NCI-H1694 (cell line): ENCODE data around the gene FGD4.
A peak's percentile ranks its signal among the peaks of the same experiment; 100 is the strongest.

ENCODE experiments used
- DNase-seq: peaks from one replicate; lab custom pipeline; 2025; lab: John Stamatoyannopoulos, UW

The FGD4 gene

DNA sequence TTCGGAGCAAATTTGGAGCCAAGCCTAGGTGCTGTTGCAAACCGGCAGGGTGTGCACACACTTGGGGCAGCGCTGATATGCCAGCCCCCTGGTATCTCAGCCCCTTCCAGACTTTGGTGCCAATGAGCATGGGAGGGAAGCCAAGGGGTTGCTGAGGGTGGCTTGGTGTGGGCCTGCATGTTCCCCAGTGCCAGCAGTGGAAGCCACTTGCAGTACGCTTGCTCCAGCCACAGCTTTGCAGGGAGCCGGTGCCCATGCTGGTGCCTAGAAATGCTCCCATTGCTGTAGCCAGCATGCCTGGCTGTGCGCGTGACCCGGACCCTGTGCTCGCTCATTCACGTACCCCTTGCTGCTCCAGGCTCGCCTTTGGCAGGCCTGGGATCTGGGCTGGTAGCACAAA is 212.6 kb downstream of the FGD4 start:
- DNase-seq: no peak

DNA sequence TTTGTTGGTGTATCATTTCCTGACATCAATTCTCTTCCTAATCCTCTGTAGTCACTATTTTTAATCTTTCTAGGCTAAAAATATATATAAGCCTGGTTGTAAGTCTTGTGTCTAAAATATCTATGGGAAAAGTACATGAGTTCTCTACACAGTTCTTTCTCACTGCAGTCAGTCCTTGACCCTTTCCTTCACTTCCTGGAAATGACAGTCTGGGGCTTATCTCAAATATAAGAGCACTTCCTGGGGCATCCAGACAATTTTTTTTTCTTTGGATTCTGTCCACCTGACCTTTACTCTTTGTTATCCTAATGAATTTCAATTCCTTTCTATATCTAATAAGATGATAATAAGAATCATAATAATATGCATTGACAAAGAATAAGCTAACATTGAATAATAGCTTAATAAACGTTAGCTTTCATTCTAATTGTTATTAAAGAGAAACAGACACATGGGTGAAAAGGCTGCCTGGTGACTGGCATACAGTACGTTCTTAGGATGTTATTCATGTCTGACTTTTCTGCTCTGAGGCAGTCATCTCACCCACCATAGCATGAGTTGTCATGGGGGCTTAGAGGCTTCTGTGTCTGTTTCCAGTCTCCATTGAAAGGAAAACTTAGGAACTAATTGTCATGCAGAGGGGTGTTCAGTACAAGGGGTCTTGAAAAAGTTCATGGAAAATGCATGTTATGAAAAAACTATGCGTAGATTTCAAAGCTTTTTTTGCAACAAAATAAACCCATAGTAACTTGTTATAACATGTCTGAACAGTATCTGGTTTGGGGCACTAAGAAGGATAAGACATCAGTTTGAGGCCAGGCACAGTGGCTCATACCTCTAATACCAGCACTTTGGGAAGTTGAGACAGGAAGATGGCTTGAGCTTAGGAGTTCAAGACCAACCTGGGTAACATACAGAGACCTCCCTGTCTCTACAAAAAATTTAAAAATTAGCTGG is 213.6 kb downstream of the FGD4 start:
- DNase-seq: no peak

DNA sequence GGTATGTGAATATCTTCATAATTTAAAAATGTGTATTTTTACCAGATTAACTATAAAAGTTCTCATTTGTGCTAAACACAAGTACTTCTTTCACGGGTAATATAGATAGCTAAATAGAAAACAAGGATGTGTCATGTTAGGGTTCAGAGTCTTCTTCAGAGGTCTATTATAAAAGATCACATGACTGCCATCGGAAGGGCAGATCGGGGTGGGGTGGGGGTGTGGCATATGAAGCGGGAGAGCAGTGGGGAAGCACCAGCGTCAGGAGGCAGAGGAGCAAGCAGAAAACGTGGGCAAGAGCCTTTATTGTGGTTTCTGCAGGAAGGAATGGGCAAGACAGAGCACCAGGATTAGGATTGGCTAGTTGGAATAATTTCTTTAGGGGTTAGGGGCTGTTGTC is 216.1 kb downstream of the FGD4 start:
- DNase-seq: no peak

DNA sequence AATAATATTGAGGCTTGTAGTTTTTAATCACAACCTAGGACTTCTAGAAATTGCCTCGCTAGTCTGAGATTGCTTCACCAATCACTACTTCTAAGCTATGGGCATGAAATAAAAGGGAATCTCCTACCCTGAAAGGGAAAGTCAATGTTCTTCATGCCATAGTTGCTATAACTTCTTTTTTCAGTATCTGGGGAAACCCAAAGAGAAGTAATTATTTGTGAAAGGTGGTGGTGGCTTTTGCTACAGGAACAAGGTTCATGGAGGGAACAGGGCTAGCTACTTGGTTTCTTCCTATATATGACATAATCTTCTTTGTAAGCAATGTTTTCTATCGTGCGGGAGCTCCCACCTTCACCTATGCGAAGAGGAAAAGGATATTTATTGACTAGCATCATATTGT is 218.2 kb downstream of the FGD4 start:
- DNase-seq: no peak

DNA sequence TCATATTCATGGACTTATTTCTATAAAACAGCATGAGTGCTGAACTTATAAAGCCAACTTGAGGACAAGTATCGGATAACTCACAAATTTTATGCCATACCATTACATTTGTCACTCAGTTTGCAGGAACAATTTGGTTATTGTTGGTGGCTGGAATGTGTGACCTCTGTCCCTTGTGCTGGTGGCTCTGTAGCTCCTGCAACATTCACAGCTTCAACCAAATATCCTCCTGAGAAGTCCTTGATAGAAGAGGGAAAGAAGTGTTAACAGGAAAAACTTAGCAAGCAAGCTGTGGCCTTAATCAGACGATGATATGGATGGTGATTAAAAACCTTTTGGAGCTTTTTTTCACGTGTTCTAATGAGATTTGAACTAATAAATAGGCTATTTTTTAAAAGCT is 218.8 kb downstream of the FGD4 start:
- DNase-seq: no peak

DNA sequence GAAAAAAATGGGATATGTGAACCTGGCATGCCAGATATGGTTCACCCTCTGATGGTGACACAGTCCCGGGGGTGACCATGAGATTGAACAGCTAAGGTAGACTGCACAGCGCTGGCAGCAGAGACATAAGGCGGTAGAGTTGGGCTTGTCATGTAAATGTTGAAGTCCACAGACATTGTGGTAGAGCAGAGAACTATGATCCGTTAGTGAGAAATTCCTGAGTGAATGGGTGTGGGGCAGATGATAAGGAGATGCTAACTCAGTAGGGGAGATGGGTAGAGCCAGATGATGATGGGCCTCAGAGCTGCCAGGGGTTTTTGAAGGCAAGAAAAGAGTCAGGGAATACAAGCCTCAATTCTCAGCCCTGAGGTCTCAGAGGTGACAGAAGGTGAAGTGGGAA is 228.6 kb downstream of the FGD4 start:
- no peak for DNase-seq

DNA sequence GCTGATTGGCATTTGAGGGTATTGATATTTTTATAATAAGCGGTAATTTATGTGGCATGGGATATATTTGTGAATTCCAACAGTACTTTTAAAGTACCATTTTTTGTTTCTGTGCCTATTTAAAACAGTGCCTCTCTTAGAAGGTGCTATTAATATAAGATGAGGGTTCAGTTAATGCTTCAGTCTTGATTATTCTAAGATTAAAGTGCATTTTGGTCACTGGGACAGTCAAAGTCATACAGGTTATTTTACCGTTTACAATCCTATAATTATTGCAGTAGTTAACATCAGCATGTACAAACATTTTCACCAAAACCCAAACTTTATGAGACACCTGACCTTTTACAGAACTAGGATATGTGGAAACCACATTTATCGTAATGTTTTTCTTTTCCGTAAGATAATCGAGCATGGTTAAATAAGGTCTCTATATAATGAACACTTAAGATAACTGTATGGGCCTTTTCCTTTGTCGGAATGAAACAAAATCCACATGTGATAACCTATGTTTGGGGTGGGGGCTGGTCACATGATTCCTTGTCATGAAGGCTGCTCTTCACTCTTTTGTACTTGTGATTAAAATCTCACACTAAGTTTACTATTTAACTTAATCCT is 242.0 kb downstream of the FGD4 start:
- no peak for DNase-seq

DNA sequence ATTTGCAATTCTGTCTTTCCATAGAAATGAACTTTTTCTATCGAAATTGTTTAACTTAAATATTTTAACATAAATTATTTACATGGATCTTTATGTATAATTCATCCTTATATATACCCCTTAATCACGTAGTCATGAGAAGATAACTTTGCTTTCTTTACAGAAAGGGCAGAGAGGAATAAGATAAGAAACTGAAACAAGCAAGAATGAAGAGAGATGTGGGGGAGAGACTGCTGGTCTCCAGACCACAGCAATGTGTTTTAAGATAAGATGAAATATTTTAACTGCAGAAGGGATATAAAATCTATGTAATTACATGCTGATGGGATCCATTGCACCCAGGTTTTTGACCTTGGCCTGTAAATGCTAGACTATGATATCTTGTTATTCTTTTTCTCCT is 245.1 kb downstream of the FGD4 start:
- no peak for DNase-seq

DNA sequence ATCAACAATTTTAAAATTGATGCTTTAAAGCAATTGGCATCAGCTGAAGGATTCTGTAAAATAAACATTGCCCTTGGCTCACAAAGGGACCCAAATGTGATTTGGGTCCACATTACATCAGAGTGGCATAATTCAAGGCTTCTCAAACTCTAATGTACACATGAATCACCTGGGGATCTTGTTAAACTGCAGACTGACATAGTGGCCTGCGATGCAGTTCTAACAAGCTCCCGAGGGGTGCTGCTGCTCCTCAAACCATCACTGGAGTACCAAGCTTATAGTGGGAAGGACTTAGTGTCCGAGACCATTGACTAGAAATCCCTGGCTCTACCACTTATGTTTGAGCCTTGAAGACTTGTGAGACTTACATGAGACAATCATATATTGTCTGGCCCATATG is 247.9 kb downstream of the FGD4 start:
- DNase-seq: no peak

DNA sequence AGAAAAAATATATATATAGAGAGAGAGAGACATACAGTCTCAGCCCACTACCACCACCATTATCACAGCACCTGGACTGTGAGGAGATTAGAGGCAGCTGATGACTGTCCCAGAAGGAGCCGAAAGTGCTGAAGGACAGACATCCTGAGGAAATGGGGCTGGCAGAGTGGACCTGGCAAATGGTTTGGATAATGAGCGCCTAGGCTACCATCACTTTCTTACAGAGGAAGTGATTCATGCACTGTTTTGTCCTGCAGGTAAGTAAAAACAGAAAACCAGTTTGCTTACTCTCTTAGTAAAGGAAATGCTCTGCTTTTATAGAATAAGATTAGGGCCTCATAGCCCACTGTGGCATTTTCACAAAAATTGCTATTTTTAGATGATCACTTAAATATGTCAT is 251.2 kb downstream of the FGD4 start:
- no peak for DNase-seq

DNA sequence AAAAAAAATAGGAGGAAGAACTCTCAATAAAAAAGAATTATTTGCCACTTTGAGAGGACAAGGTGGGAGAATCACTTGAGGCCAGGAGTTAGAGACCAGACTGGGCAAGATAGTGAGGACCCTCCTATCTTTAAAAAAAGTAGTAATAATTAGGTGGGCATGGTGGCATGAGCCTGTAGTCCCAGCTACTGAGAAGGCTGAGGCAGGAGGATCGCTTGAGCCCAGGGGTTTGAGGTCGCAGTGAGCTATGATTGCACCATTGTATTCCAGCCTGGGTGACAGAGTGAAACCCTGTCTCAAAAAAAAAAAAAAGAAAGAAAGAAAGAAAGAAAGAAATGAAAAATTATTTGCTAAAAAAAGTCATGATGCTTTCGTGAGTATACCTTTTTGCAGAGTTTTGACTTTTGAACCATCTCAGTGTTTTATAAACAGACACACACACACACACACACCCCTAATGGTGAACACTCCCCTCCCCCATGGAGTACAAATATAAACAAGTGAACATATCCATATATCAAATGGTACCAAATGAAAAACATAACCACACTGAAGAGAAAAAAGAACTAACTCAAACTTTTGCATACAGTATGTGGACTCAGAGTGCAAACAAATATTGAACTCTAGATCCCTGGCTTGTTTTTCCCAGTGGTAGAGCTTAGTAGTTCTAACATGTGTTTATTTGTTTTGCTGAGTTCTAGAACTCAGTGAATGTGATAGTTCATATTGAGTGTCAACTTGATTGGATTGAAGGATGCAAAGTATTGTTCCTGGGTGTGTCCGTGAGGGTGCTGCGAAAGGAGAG is 252.0 kb downstream of the FGD4 start:
- DNase-seq: no peak

DNA sequence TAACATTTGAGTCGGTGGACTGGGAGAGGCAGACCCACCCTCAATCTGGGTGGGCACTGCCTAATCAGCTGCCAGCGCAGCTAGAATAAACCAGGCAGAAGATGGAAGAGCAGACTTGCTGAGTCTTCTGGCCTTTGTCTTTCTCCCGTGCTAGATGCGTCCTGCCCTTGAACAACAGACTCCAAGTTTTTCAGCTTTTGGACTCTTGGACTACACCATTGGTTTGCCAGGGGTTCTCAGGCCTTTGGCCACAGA is 252.5 kb downstream of the FGD4 start:
- DNase-seq: no peak

DNA sequence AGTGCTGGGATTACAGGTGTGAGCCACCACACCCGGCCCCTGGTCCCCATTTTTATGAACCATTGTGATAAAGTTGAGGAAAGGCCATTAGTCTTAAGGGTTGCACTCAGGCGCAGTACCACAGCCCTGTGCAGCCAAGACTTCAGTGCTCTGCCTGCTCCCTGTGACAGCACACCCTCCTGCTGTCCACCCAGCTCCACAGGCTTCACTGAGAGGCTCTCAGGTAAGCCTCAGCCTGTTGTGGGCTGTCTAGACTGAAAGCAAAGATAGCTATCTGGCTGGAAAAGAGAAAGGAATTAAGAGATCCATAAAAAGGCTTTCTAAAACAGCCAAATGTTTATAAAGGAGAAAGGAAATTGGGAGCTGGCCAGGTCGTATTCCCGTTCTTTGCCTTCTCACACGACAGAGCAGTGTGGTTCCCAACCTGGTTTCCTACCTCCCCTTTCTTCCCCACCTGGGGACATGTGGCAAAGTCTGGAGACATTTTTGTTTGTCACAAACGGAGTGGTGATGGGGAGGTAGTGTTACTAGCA is 260.6 kb downstream of the FGD4 start:
- no peak for DNase-seq

DNA sequence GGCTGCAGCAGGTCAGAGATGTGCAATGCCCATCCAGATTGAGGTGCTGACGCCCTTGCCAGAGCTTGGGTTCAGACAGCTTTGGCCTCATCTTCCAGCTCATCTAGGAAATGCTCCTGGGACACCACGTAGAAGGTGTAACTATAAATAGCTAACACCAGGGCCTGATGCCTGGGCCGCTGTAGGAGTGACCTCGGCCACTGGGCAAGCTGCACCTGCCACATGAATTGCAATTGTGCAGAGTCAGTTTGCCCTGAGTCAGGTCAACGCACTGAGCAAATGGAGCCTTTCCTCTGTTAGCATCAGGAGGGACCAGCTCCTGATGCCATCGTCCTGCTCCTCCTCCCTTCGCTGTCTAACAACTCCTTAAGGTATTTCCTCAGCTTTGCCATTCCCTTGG is 262.3 kb downstream of the FGD4 start:
- DNase-seq: no peak

DNA sequence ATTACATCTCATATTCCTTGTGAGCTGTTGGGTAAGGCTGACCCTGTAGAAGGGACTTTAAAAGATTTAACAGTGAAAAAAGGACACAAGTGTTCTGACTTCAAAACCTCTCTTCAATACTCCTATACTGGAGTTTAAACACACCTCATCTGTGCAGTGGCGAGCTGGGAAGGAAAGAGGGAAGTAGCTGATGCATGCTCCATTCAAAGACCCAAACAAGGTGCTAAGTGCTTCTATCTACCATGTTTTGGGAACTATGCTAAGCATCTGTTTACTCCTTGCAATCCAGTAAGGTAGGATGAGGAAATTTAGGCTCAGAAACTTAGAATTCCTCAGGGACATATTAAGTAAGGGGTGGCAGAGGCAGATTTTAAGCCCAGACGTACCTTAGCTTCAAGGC is 263.3 kb downstream of the FGD4 start:
- no peak for DNase-seq

DNA sequence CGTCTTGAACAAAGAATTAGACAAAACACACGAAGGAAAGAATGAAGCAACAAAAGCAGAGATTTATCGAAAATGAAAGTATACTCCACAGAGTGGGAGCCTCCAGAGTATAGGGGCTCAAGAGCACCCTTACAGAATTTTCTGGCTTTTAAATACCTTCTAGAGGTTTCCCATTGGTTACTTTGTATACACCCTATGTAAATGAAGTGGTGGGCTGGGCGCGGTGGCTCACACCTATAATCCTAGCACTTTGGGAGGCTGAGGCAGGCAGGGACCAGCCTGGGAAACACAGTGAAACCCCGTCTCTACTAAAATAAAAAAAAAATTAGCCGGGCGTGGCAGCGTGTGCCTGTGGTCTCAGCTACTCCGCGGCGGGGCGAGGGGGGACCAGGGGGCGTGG is 266.7 kb downstream of the FGD4 start:
- no peak for DNase-seq

DNA sequence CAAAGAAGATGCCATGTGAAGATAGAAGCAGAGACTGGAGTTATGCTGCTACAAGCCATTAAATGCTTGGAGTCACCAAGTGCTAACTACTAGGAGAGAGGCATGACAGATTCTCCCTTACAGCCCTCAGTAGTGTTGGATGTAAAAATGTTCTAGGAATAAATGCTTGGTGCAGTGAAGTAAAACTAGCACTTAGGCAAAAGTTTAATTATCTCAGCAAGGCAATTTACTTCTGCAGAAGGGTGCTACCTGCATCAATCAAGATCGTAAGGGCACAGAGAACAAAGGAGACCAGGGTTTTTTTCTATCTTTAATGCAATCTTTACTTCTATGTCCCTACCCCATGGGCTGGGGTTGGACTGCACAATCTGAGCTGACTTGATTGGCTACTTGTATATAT is 270.2 kb downstream of the FGD4 start:
- DNase-seq: no peak

DNA sequence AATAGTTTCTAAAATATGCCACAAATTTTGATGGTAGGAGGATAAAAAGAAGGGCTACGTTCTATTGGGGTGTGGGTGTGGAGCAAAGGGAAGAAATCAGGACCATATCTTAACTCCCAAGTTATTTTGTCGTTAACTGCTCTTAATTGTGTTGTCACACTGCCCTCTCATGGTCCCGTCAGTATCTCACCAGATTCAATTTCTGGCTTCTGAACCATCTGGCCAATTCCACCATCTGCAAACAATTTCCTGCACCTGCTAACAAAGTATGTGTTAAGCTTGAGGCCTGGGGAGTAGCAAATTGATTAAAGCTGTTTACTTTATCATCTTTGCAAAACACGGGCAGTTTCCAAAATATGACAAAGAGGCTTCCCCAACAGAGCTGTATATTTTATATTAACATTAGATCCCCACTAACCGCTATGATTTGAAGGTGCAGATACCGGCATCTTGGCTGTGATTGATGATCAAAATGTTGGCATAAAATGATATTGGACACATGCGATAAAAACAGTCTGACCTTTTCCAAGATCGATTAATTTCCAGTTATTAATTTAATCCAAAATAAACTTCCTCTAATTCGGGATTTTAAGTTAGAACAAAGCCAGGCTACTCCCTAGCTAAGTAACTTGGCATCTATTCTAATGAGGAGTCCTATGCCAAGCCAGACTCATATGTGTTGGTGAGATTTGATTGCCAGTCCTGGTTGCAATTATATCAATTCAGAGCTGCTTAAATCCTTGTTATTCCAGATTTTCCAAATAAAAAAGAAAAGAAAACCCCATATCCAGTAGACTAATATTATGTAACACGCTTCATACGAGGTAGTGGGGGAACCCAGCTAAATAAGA is 272.8 kb downstream of the FGD4 start:
- DNase-seq: peak; percentile 95

DNA sequence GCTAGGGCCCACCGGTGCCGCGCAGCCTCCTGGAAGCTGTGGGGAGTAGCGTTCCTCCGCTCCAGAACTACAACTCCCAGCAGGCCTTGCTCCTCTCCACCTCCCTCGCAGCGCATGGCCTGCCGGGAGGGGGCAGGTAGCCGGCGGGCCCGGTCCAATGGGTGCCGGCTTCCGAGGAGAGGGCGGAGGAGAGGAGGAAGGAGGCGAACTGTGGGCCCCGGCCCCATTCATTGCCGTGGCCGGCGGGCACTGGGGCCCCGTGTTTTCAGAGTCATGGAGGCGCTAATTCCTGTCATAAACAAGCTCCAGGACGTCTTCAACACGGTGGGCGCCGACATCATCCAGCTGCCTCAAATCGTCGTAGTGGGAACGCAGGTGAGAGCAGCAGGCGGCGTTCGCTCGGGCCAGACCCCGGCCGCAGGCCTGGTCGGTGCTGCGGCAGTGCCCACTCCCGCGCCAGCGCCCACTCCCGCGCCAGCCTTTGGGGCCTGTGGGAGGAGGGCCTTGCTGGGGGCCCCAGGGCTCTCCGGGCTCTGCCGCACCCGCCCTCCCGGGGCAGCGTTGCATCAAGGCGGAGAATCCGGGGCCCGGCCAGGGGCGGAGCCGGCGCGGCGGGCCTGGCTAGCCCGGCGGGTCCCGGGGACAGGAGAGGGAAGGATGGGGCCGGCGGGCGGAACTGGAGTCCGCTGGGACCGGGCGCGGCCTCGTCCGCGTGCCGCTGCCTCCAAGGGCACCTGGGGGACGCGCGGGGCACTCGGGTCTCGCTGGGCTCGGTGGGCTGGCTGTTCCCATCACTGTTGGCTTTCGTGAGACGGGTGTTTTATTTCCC is 279.9 kb downstream of the FGD4 start, which contains the start of gene DNM1L:
DNM1L (plus strand) TSS at position 211 of the 829 bp plus-strand sequence; CDS start at position 274, 63 bp downstream.
- DNase-seq: peak; percentile 98

DNA sequence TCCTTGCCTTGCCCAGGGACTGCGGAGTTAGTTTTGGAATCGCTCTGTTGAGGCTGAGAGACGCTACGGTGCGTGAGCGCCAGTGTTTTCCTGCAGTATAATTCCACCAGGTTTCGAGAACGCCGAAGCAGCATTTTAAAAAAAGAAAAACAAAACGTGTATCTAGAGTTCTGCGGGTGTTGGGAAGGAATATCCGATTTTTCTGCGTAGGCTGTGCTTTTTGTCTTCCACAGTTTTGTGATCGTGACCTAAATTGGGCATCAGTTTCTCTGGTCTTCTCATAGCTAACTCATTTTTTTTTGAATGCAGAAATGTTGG is 280.5 kb downstream of the FGD4 start:
- no peak for DNase-seq

DNA sequence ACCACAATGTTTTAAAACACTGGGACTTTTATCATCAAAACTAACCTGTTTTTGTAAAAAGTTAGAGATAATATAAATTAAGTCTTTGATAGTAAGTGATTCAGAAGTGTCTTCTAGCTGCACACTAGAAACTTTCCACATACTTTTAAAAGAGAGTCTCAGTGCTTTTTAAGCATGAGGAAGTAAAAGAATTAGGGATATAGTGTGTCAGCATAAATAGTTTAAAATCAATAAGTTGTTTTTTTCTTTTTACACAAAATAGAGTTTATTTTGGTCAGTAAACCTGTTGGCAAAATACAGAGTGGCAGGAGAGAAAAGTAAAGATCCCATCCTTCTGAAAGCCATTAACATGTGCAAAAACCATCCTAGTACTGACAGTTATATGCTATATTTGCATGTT is 281.4 kb downstream of the FGD4 start:
- no peak for DNase-seq
